Breast epithelium (tissue), 3 donors: ENCODE measurements around the gene HPDL.

Experiments
- POLR2A ChIP-seq: fragments of 450-650 bp; IDR thresholded peaks from one replicate; pipeline ENCODE4 v1.6.1; 2016; ENCODE audit warnings: antibody characterized with exemption, mild to moderate bottlenecking, moderate library complexity
- TF ChIP-seq, protein P1 (sequence below), 3 donors: fragments of 450-650 bp; IDR thresholded peaks; one replicate each; pipeline ENCODE4 v1.5.1; 2016 to 2017; ENCODE audit warnings: antibody characterized with exemption in 3 of 3, mild to moderate bottlenecking in 3 of 3, moderate library complexity in 3 of 3

DNA sequence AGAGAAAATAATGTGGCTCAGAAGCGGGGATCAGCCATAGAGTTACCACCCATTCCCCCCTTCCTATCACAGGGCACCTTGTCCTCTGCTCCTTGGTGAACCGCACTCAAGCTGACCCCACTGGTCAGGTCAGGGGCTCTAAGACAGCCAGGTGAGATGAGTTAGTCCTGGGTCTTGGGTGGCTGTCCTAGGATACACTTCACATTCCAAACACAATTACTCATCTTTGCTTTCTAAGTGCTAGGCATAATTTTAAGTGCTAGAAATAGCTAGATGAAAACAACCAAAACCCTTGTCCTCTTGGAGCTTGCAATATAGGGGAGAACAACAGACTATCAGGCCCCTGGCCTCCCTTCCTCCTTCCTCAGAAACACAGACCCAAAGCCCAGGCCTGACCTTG is 21.3 kb downstream of the HPDL start:
- TF ChIP-seq, protein P1, sequence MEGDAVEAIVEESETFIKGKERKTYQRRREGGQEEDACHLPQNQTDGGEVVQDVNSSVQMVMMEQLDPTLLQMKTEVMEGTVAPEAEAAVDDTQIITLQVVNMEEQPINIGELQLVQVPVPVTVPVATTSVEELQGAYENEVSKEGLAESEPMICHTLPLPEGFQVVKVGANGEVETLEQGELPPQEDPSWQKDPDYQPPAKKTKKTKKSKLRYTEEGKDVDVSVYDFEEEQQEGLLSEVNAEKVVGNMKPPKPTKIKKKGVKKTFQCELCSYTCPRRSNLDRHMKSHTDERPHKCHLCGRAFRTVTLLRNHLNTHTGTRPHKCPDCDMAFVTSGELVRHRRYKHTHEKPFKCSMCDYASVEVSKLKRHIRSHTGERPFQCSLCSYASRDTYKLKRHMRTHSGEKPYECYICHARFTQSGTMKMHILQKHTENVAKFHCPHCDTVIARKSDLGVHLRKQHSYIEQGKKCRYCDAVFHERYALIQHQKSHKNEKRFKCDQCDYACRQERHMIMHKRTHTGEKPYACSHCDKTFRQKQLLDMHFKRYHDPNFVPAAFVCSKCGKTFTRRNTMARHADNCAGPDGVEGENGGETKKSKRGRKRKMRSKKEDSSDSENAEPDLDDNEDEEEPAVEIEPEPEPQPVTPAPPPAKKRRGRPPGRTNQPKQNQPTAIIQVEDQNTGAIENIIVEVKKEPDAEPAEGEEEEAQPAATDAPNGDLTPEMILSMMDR (IDR thresholded peaks at IDR 0.05) = no peak
- TF ChIP-seq POLR2A = no peak
